HG02623 (cell line): ENCODE measurements around the gene SEPTIN14.
"Not testable (repeated sequence)": the region's sequence is repeated elsewhere in the genome, so short reads cannot be mapped to it uniquely, and the experiment has no call there.

Experiments used
- ATAC-seq: cut with Tn5 transposase; IDR thresholded peaks from one replicate; pipeline ENCODE4 v1.9.1; 2021; ENCODE audit warnings: moderate library complexity; ENCODE audit not compliant: unreplicated experiment

Gene SEPTIN14

GRCh38 chr7:55862652-55863051 is at the start of gene SEPTIN14:
TSS of gene SEPTIN14 (minus strand) at chr7:55862752. CDS start at chr7:55861996, 756 bp downstream.
- ATAC-seq, result not testable (repeated sequence)

DNA sequence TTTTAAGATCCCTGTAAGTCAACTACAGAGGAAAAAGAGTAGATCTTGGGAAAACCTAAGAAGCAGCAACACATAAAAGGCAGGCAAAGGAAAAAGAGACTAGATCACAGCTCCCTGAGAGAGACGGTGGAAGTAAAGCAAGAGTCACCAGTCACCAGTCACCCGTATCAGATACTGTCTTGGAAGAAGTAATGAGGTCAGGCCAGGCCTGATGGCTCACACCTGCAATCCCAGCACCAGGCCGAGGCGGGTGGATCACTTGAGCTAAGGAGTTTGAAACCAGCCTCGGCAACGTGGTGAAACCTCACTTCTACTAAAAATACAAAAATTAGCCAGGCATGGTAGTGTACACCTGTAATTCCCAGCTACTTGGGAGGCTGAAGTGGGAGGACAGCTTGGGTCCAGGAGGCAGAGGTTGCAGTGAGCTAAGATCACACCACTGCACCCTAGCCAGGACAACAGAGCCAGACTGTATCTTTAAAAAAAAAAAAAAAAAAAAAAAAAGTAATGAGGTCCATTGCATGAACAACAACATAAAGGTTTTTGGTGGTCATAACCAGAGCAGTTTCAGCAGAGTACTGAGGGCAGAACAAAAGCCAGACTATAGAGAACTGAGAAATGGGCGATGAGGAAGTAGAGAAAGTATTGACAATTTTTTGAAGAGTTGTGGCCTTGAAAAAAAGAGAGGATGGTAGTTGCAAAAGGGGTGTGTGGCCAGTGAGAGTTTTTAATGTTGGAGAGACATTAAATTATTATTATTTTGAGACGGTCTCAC is 41.6 kb upstream of the SEPTIN14 start:
- peak; percentile 97 for ATAC-seq

GRCh38 chr7:55901059-55901458 is 38.5 kb upstream of the SEPTIN14 start:
- ATAC-seq, result not testable (repeated sequence)

GRCh38 chr7:55898287-55898686 is 35.7 kb upstream of the SEPTIN14 start:
- ATAC-seq, result no peak

DNA sequence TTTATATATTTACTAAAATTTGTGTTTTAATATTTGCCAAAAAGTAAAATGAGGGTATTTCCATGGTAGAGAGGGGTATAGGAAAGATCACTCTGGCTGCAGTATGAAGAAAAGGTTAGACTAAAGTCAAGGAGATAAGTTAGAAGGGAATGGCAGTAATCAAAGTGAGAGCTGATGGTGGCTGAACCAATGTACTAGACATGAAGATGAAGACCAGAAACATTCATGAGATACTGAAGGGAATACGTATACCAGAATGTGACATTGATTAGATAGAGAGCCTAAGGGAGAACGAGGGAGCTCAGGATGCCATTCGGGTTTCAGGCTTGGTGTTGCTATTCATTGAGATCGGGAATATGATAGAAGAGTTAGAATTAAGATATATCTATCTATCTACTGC is 32.5 kb upstream of the SEPTIN14 start:
- no peak for ATAC-seq

DNA sequence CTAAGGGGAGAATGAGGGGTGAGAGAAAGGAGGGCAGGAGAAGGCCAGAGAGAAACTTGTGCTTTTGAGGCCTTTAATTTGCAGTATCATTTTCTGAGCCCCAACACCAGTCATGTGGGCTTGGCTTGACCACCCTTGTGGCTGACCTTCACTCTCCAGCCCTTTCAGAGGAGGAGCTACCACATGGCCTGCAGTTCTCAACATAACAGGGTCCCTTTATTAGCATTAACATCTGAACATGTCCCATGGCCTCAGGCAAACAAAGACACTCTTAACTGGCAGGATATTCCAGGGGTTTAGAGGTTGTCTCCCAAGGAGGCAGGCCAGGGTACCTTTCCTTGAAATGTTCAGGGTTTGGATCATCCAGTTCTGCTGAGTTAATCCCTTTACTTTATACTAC is 31.4 kb upstream of the SEPTIN14 start:
- no peak for ATAC-seq

DNA sequence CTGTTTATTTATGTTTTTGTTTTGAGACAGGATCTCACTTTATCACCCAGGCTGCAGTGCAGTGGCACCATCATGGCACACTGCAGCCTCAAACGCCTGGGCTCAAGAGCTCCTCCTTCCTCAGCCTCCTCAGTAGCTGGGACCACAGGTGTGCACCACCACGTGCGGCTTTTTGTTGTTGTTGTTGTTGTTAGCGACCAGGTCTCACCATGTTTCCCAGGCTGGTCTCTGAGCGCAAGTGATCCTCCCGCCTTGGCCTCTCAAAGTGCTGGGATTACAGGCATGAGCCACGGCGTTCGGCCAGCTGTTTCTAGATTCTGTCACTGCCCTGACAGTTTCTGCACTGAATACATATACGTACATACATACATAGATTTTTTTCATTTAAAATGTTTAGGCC is 25.8 kb upstream of the SEPTIN14 start:
- not testable (repeated sequence) for ATAC-seq

GRCh38 chr7:55887821-55888247 is 25.3 kb upstream of the SEPTIN14 start:
- ATAC-seq, result no peak

- ATAC-seq, result no peak
Measured at GRCh38 chr7:55884321-55884720, 21.8 kb upstream of the SEPTIN14 start.

- no peak for ATAC-seq
Measured at GRCh38 chr7:55878691-55879090, 16.1 kb upstream of the SEPTIN14 start.

DNA sequence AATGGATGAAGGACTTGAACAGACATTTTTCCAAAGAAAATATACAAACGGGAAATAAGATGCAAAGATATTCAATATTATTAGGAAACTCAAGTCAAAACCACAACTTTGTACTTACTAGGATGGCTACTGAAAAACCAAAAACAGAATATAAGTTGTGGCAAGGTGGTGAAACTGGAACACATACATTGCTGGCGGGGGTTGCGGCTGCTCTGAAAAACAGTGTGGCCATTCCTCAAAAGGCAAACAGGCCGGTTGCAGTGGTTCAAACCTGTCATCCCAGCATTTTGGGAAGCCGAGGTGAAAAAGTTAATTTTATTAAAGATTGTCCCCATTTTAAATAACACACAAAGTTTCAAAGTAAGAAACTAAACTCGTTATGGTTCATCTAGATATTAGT is 14.8 kb upstream of the SEPTIN14 start:
- no peak for ATAC-seq

- no peak for ATAC-seq
Measured at GRCh38 chr7:55873765-55874164, 11.2 kb upstream of the SEPTIN14 start.

DNA sequence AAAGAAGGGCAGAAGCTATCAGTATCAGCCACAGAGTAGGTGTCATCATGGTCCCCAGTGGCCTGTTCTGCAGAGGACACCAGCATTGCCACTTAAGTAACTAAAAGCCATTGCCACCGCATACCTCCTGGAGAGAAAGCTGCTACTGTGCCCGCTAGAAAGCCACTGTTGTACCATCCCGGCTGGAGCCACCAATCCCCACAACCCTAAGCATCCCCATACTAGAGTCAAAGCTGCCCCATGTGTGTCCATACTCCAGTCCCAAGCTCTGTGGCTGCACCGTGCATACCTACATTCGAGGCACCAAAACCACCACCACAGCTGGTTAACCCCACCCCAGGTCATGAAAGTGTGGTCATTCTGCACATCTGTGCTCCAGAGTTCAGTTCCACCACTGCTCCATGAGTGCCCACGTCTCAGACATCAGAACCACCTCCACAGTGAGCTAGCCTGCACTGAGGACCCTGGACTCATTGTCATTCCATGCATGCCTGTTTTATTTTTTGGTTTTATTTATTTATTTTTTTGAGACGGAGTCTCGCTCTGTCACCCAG is 9.5 kb upstream of the SEPTIN14 start:
- ATAC-seq, result no peak

- not testable (repeated sequence) for ATAC-seq
Measured at GRCh38 chr7:55868989-55869388, 6.4 kb upstream of the SEPTIN14 start.

DNA sequence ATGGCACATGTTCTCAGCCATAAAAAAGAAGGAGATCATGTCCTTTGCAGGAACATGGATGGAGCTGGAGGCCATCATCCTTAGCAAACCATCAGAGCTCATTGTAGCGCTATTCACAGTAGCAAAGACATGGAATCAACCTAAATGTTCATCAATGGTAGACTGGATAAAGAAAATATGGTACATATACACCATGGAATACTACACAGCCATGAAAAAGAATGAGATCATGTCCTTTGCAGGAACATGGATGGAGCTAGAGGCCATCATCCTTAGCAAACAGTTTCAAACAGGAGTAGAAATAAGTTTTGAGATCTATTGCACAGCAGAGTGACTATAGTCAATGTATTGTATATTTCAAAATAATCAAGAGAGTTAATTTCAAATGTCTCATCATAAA is 17.4 kb downstream of the SEPTIN14 start:
- ATAC-seq, result not testable (repeated sequence)

- no peak for ATAC-seq
Measured at GRCh38 chr7:55838595-55838994, 24.0 kb downstream of the SEPTIN14 start.

DNA sequence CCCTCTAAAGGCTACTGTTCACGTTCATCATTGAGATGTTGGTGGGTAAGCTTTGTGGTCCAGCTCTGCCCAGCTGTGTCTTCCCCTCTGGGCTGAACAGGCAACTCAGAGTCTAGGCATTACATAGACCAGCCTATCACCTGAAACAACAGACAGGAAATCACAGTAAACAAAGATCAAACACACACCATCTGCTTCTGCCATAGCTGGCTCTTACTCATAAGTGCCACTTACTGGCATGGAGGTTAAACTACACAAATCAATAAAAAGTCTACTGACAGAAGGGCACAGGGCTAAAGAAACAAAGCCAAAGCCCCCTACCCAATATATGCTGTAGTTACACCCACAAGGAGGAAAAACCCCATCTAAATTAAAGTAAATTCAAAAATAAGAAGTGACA is 35.0 kb downstream of the SEPTIN14 start:
- ATAC-seq, result no peak

GRCh38 chr7:55818686-55819085 is 43.9 kb downstream of the SEPTIN14 start:
- ATAC-seq, result no peak

- ATAC-seq, result not testable (repeated sequence)
Measured at GRCh38 chr7:55797260-55797659, 65.3 kb downstream of the SEPTIN14 start.

GRCh38 chr7:55794527-55794926 is 68.0 kb downstream of the SEPTIN14 start:
- no peak for ATAC-seq

DNA sequence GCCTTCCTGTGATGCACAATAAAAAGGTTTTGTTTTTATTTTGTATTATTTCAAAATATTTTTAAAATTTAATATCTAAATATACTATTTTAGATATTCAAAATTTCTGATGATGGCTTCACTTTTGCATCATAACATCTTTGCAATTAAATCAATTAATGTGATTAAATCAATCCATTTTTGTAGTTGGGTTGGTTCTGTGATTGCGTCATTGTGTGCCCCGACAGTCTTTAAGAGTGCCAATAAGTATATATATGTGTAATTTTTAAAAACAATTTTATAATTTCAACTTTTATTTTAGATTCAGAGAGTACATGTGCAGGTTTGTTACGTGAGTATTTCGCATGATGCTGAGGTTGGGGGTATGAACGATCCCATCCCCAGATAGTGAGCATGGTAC is 70.5 kb downstream of the SEPTIN14 start:
- no peak for ATAC-seq

DNA sequence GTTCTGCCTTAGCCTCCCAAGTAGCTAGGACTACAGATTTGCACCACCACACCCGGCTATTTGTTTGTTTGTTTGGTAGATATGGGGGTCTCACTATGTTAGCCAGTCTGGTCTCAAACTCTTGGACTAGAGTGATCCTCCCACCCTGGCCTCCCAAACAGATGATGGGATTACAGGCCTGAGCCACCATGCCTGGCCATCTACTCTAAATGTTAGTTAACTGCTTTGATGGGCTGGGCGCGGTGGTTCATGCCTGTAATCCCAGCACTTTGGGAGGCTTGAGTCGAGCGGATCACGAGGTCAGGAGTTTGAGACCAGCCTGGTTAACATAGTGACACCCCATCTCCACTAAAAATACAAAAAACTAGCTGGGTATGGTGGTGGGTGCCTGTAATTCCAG is 74.8 kb downstream of the SEPTIN14 start:
- no peak for ATAC-seq

- no peak for ATAC-seq
Measured at GRCh38 chr7:55786901-55787300, 75.7 kb downstream of the SEPTIN14 start.
